ENCODE measurements around the gene GPALPP1. TPM values are rescaled to one million over a fixed set of nuclear protein-coding genes. Genes with fewer than 3 reads are reported as not detected.

GPALPP1 gene
- total RNA-seq, 1 donor from 2014 or later = 70.7 TPM

DNA sequence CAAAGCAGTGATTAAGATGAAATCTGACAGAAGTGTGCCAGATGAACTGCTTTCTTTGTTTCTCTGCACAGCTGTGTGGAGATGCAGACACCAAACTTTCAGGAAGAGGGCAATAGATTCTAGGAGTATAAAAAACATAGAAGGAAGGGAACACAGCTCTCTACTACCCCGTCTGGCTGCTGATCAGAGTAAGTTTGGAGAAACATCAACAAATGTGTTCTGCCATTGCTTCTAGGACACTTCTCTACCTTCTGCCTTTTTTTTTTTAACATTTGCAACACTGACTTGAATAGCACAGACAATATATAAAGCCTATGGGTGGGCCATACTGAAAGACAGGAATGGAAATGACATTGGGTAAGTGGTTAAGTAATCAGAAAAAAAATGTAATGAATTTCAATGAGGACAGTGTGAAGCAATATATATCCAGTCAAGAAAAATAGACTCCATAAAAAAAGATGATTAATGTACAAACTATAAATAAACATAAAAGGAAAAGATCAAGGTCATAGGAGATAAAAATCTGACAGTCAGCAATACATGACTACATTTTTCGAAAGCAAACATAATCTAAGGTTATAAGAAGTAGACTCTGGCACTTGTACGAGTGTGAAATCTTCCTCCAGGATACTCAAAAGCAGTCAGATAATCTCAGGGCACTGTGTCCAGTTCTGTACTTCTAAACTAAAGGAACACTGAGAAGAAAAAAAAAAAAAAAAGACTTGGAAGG lies 21.5 kb upstream of the GPALPP1 start:
- no peaks in the 10 kb centered on the region for H4K20me1 ChIP-seq (ENCODE audit: low read depth)
- peaks cover 10% of the 10 kb centered on the region for H3K9me3 Mint-ChIP-seq
- TF ChIP-seq EZH2 (IDR thresholded peaks at IDR 0.05) (no peak), EZH2phosphoT487 (IDR thresholded peaks at IDR 0.05) (no peak), CTCF (IDR thresholded peaks at IDR 0.05) (no peak)
- no peaks in the 10 kb centered on the region for H3K27me3 Mint-ChIP-seq (ENCODE audit: insufficient read depth, low read depth)
- H3K79me2 ChIP-seq (ENCODE audit: low read depth) = peaks cover 26% of the 10 kb centered on the region
- peaks cover 6% of the 10 kb centered on the region for H3F3A ChIP-seq (ENCODE audit: low read depth)
- no peaks in the 10 kb centered on the region for H3K27me3 ChIP-seq
- H2AFZ ChIP-seq (replicated peaks) = no peak overlapping the region
- no peak for DNase-seq (ENCODE audit: low spot score)
- no peaks in the 10 kb centered on the region for H3K4me1 Mint-ChIP-seq
- peaks cover 26% of the 10 kb centered on the region for H3K36me3 ChIP-seq
- peaks cover 5% of the 10 kb centered on the region for H3K9me3 ChIP-seq (ENCODE audit: low read depth)
- H3K4me3 ChIP-seq = no peak overlapping the region
- H3K4me3 Mint-ChIP-seq = no peak overlapping the region
- no peak overlapping the region for H3K9ac ChIP-seq
- peaks cover 4% of the 10 kb centered on the region for H3K4me1 ChIP-seq
- no peak overlapping the region for H3K27ac ChIP-seq
- H3K4me2 ChIP-seq = no peak overlapping the region
- peaks cover 32% of the 10 kb centered on the region for H3K36me3 Mint-ChIP-seq
- no peak overlapping the region for H3K27ac Mint-ChIP-seq

DNA sequence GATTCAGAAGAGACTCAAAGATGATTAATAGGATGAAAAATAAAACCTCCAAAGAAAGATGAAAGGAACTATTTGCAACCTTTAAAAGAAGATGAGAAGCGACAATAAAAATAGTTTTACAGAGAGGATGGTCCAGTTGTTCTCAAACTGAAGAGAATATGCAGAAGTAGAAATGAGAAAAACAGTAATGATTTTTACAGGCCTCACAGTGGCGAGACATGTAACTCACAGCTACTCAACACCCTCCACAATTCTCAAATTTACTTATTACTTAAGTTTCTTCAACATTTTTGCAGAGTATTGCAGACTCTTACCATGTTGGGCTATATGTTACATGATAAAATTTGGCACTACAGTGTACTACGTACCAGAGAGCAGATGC lies 20.9 kb upstream of the GPALPP1 start:
- Mint-ChIP-seq H3K4me3 (no peak overlapping the region), H3K27ac (no peak overlapping the region), H3K9me3 (peaks cover 5% of the 10 kb centered on the region), H3K4me1 (no peaks in the 10 kb centered on the region), H3K27me3 (ENCODE audit: insufficient read depth, low read depth) (no peaks in the 10 kb centered on the region), H3K36me3 (peaks cover 26% of the 10 kb centered on the region)
- Histone ChIP-seq H3K9ac (no peak overlapping the region), H4K20me1 (ENCODE audit: low read depth) (peaks cover 1% of the 10 kb centered on the region), H3K9me3 (ENCODE audit: low read depth) (no peaks in the 10 kb centered on the region), H3K36me3 (peaks cover 21% of the 10 kb centered on the region), H3K4me1 (peaks cover 4% of the 10 kb centered on the region), H3K79me2 (ENCODE audit: low read depth) (peaks cover 26% of the 10 kb centered on the region), H2AFZ (replicated peaks) (no peak overlapping the region), H3K4me2 (no peak overlapping the region), H3K27ac (no peak overlapping the region), H3F3A (ENCODE audit: low read depth) (peaks cover 6% of the 10 kb centered on the region), H3K27me3 (no peaks in the 10 kb centered on the region), H3K4me3 (no peak overlapping the region)
- no peak for DNase-seq (ENCODE audit: low spot score)
- TF ChIP-seq EZH2 (IDR thresholded peaks at IDR 0.05) (no peak), EZH2phosphoT487 (IDR thresholded peaks at IDR 0.05) (no peak), CTCF (IDR thresholded peaks at IDR 0.05) (no peak)

- H3K4me1 ChIP-seq = peaks cover 4% of the 10 kb centered on the region
- H3K27me3 ChIP-seq = no peaks in the 10 kb centered on the region
- no peak overlapping the region for H3K9ac ChIP-seq
- H3K4me3 ChIP-seq = no peak overlapping the region
- H2AFZ ChIP-seq (replicated peaks) = peak overlapping the region; percentile 62
- peaks cover 13% of the 10 kb centered on the region for H3F3A ChIP-seq (ENCODE audit: low read depth)
- no peaks in the 10 kb centered on the region for H3K9me3 ChIP-seq (ENCODE audit: low read depth)
- no peaks in the 10 kb centered on the region for H3K9me3 Mint-ChIP-seq
- H3K4me1 Mint-ChIP-seq = no peaks in the 10 kb centered on the region
- peaks cover 26% of the 10 kb centered on the region for H3K79me2 ChIP-seq (ENCODE audit: low read depth)
- H3K27ac Mint-ChIP-seq = no peak overlapping the region
- no peaks in the 10 kb centered on the region for H3K27me3 Mint-ChIP-seq (ENCODE audit: insufficient read depth, low read depth)
- no peak overlapping the region for H3K4me3 Mint-ChIP-seq
- DNase-seq (ENCODE audit: low spot score) = peak; percentile 82
- no peak overlapping the region for H3K27ac ChIP-seq
- peaks cover 12% of the 10 kb centered on the region for H3K36me3 Mint-ChIP-seq
- no peak for TF ChIP-seq EZH2 (IDR thresholded peaks at IDR 0.05)
- peak; percentile 97 for TF ChIP-seq CTCF (IDR thresholded peaks at IDR 0.05)
- no peak for TF ChIP-seq EZH2phosphoT487 (IDR thresholded peaks at IDR 0.05)
- H3K36me3 ChIP-seq = peaks cover 7% of the 10 kb centered on the region
- peaks cover 5% of the 10 kb centered on the region for H4K20me1 ChIP-seq (ENCODE audit: low read depth)
- H3K4me2 ChIP-seq = peak overlapping the region; percentile 53
Observed at GRCh38 chr13:44969551-44970484, 19.5 kb upstream of the GPALPP1 start.
